ENCODE results near the gene RLBP1.

GRCh38 chr15:89187986-89188514 lies 33.3 kb downstream of the RLBP1 start:
- TF ChIP-seq POLR2A (IDR thresholded peaks at IDR 0.05): no peak
- no peak for TF ChIP-seq CTCF (IDR thresholded peaks at IDR 0.05)

Data from thyroid gland (tissue), 4 donors.